HepG2 (cell line): Measurements from ENCODE around the gene FAM163B. TPM values are rescaled to one million over a fixed set of nuclear protein-coding genes. Genes with fewer than 3 reads are reported as not detected.

ENCODE experiments used
- ATAC-seq: fragments of 200-7000 bp; cut with Tn5 transposase; 3 replicates; pipeline ENCODE4 v1.9.1; 2020; ENCODE audit warnings: mild to moderate bottlenecking, moderate library complexity
- BruUV-seq: library from RNA; stranded (reverse); fragments of 400-500 nt; replicated peaks from 2 replicates; lab custom pipeline; 2021; lab: Mats Ljungman, UMichigan
- CTCF ChIA-PET: fragments of 300-600 bp; formaldehyde crosslinking; extraction: SDS; loops from one replicate; lab custom pipeline; 2021; ENCODE audit warnings: low total read pairs, inconsistent platforms, low intra/inter-chr PET ratio; lab: Yijun Ruan, JAX
- POLR2A ChIA-PET: fragments of 350-600 bp; sonication (Branson Sonifier 250); formaldehyde crosslinking; loops from one replicate; lab custom pipeline; 2020; ENCODE audit warnings: antibody characterized with exemption, inconsistent platforms; lab: Yijun Ruan, JAX
- DNase-seq: peaks from one replicate; pipeline ENCODE4 v3.0.0-alpha.2; 2015; ENCODE audit warnings: low spot score
- FAIRE-seq: peaks from 3 replicates; lab custom pipeline; 2011; peaks lifted over from hg19 to GRCh38; lab: Jason Lieb, UNC
- H2AFZ ChIP-seq: one replicate; pipeline ENCODE4 v1.6.1; 2011; ENCODE audit warnings: low read length, inconsistent platforms
- H3K27ac ChIP-seq: fragments of 300-600 bp; 3 replicates; pipeline ENCODE4 v1.8.0; 2011; ENCODE audit warnings: mixed run types, mild to moderate bottlenecking, mixed read lengths, low read length, inconsistent platforms; ENCODE audit not compliant: insufficient read depth; ENCODE audit errors: extremely low read length
- H3K27me3 ChIP-seq, 2 experiments: fragments of 200-600 bp in 1 of 2; 2 replicates in 1 of 2; 3 replicates in 1 of 2; pipeline versions ENCODE4 v1.6.0 to v1.8.0; 2011; ENCODE audit warnings: low read length in 2 of 2, mild to moderate bottlenecking in 2 of 2, moderate library complexity in 2 of 2, inconsistent platforms in 1 of 2; ENCODE audit not compliant: insufficient read depth in 2 of 2, control insufficient read depth in 1 of 2
- H3K36me3 ChIP-seq, 2 experiments: fragments of 200-600 bp in 1 of 2; replicated peaks in 1 of 2; 2 replicates in 1 of 2; 3 replicates in 1 of 2; pipeline versions ENCODE4 v1.5.1 to v1.8.0; 2011; ENCODE audit warnings: low read length in 2 of 2, inconsistent platforms in 1 of 2; ENCODE audit not compliant: insufficient read depth in 2 of 2, control insufficient read depth in 1 of 2
- H3K4me1 ChIP-seq: 2 replicates; pipeline ENCODE4 v1.5.1; 2012; ENCODE audit warnings: low read length, inconsistent platforms; ENCODE audit not compliant: insufficient read depth
- H3K4me2 ChIP-seq: 2 replicates; pipeline ENCODE4 v1.6.0; 2011; ENCODE audit warnings: low read depth, low read length, inconsistent platforms
- H3K4me3 ChIP-seq, 3 experiments: fragments of 200-600 bp in 1 of 3; sonication (generic), shearing (Covaris generic) in 1 of 3; replicated peaks in 1 of 3; 2 replicates each; pipeline ENCODE4 v1.5.1; 2011 to 2016; ENCODE audit warnings: low read length in 3 of 3, inconsistent platforms in 2 of 3, low read depth in 2 of 3, mild to moderate bottlenecking in 2 of 3, control low read depth in 1 of 3, mixed read lengths in 1 of 3; ENCODE audit not compliant: insufficient read depth in 1 of 3
- H3K79me2 ChIP-seq: one replicate; pipeline ENCODE4 v1.6.1; 2011; ENCODE audit warnings: low read length, inconsistent platforms; ENCODE audit not compliant: insufficient read depth
- H3K9ac ChIP-seq: 2 replicates; pipeline ENCODE4 v1.6.0; 2011; ENCODE audit warnings: mild to moderate bottlenecking, low read depth, low read length, inconsistent platforms; ENCODE audit not compliant: insufficient read depth
- H3K9me3 ChIP-seq: 2 replicates; pipeline ENCODE4 v1.5.1; 2012; ENCODE audit warnings: mild to moderate bottlenecking, low read length
- H4K20me1 ChIP-seq: 2 replicates; pipeline ENCODE4 v1.6.0; 2011; ENCODE audit warnings: inconsistent platforms, mild to moderate bottlenecking, low read length, moderate library complexity; ENCODE audit not compliant: insufficient read depth
- FOXK1 ChIP-seq: sonication (generic); formaldehyde crosslinking; IDR thresholded peaks from 2 replicates; pipeline ENCODE4 v1.4.0; 2020; ENCODE audit warnings: low read depth, missing genetic modification reagents, borderline replicate concordance
- HMGXB4 ChIP-seq, 2 experiments: sonication (generic) in 1 of 2; formaldehyde crosslinking in 1 of 2; IDR thresholded peaks; 2 replicates each; pipeline versions ENCODE4 v1.4.0 to v1.6.1; 2018 to 2020; ENCODE audit warnings: missing genetic modification reagents in 2 of 2, borderline replicate concordance in 1 of 2, low read depth in 1 of 2, mild to moderate bottlenecking in 1 of 2, missing biosample characterization in 1 of 2
- IRF2 ChIP-seq: IDR thresholded peaks from 2 replicates; pipeline ENCODE4 v1.6.1; 2018; ENCODE audit warnings: missing genetic modification reagents, missing compliant biosample characterization
- KDM1A ChIP-seq: IDR thresholded peaks from 2 replicates; pipeline ENCODE4 v1.6.1; 2016; ENCODE audit warnings: missing compliant biosample characterization
- PAWR ChIP-seq: sonication (generic); formaldehyde crosslinking; IDR thresholded peaks from 2 replicates; pipeline ENCODE4 v1.4.0; 2020; ENCODE audit warnings: missing genetic modification reagents, mild to moderate bottlenecking, borderline replicate concordance
- PTBP1 ChIP-seq: fragments of 200-400 bp; formaldehyde crosslinking; IDR thresholded peaks from 2 replicates; pipeline ENCODE4 v1.6.1; 2018; ENCODE audit warnings: low read length, low read depth; ENCODE audit not compliant: poor library complexity, severe bottlenecking
- RAD51 ChIP-seq: fragments of 450-650 bp; IDR thresholded peaks from 2 replicates; pipeline ENCODE4 v1.6.1; 2016; ENCODE audit warnings: borderline replicate concordance
- RORA ChIP-seq: sonication (generic); formaldehyde crosslinking; IDR thresholded peaks from 2 replicates; pipeline ENCODE4 v1.5.0; 2020; ENCODE audit warnings: mild to moderate bottlenecking, missing genetic modification reagents, moderate library complexity
- SIN3B ChIP-seq: fragments of 150-350 bp; IDR thresholded peaks from 2 replicates; pipeline ENCODE4 v1.6.1; 2014; ENCODE audit warnings: low read length
- SKIL ChIP-seq: sonication (generic); formaldehyde crosslinking; IDR thresholded peaks from 2 replicates; pipeline ENCODE4 v1.8.0; 2022; ENCODE audit warnings: missing genetic modification reagents, mild to moderate bottlenecking, moderate library complexity, borderline replicate concordance
- TRIM24 ChIP-seq: sonication (generic); formaldehyde crosslinking; IDR thresholded peaks from 2 replicates; pipeline ENCODE4 v1.8.0; 2022; ENCODE audit warnings: mild to moderate bottlenecking, missing genetic modification reagents
- ZBTB21 ChIP-seq: sonication (generic); formaldehyde crosslinking; IDR thresholded peaks from 2 replicates; pipeline ENCODE4 v1.4.0; 2020; ENCODE audit warnings: missing genetic modification reagents
- ZNF225 ChIP-seq: sonication (generic); formaldehyde crosslinking; IDR thresholded peaks from 2 replicates; pipeline ENCODE4 v1.4.0; 2020; ENCODE audit warnings: mild to moderate bottlenecking, missing genetic modification reagents
- ZNF234 ChIP-seq: sonication (generic); formaldehyde crosslinking; conservative IDR thresholded peaks from 2 replicates; pipeline ENCODE4 v1.5.1; 2020; ENCODE audit warnings: mild to moderate bottlenecking, missing genetic modification reagents
- ZNF350 ChIP-seq: sonication (generic); formaldehyde crosslinking; IDR thresholded peaks from 2 replicates; pipeline ENCODE4 v1.4.0; 2020; ENCODE audit warnings: mild to moderate bottlenecking, low read depth, missing genetic modification reagents, borderline replicate concordance
- ZNF574 ChIP-seq: sonication (generic); formaldehyde crosslinking; IDR thresholded peaks from 2 replicates; pipeline ENCODE4 v1.4.0; 2020; ENCODE audit warnings: missing genetic modification reagents
- ZNF761 ChIP-seq: sonication (generic); formaldehyde crosslinking; conservative IDR thresholded peaks from 2 replicates; pipeline ENCODE4 v1.4.0; 2020; ENCODE audit warnings: mild to moderate bottlenecking, missing genetic modification reagents
- WGBS: methylation state at CpG from one replicate; pipeline ENCODE4 v1.1.6; 2017; ENCODE audit warnings: low lambda C conversion rate; 5-methylcytosine and 5-hydroxymethylcytosine counted together
- in situ Hi-C: cut with HindIII; loops from 2 replicates; pipeline ENCODE4 v1.10.0; 2017; ENCODE audit warnings: low pct_unique_long_range_greater_than_20kb; ENCODE audit not compliant: extremely low pct_ligation_motif_present
- intact Hi-C: fragments of 100-400 bp; cut with micrococcal nuclease; formaldehyde crosslinking; loops from one replicate; pipeline ENCODE4 v1.10.0; 2022; ENCODE audit not compliant: unreplicated experiment
- polyA plus RNA-seq, 8 experiments: library from polyadenylated mRNA; depleted of rRNA in 3 of 8; stranded (reverse) in 7 of 8; unstranded in 1 of 8; fragments of >200 nt; fragmentation: Illumina TruSeq in 4 of 8; extraction: Trizol in 4 of 8; gene quantifications; 2 replicates each; pipeline versions ENCODE4 v1.2.1 to v1.2.3, GENCODE V29; 2011 to 2016; ENCODE audit warnings: low read depth in 4 of 8, missing spikeins in 1 of 8, mixed read lengths in 1 of 8; ENCODE audit not compliant: insufficient read depth in 1 of 8
- total RNA-seq, 5 experiments: library from RNA; depleted of rRNA; stranded (reverse); fragments of >200 nt; fragmentation: Illumina TruSeq; extraction: Trizol; gene quantifications; 2 replicates each; pipeline ENCODE4 v1.2.3, GENCODE V29; 2016; ENCODE audit warnings: low read depth in 1 of 5

Gene FAM163B
- total and polyA plus RNA-seq, 2 of the 13 experiments (the other 11 are each of a cell fraction or from before 2014, with no cell fraction given): not detected

- no peaks in the 10 kb centered on the region for H3K79me2 ChIP-seq
- 0 out of 2 replicates have a peak, but pooled peaks cover 2% of the 10 kb centered on the region for H4K20me1 ChIP-seq
- in situ Hi-C loops: loop anchor here (25.0 kb wide), 1 partner anchor 204 kb away; the partner anchor contains the start of gene SARDH
- peak overlapping the region in 1 of 3 experiments; percentile 72; a peak in 2 of 6 replicates for H3K4me3 ChIP-seq
- 28% methylated on average over 14 of the region's 20 CpGs for WGBS
- H3K4me2 ChIP-seq: peak overlapping the region; percentile 98
- H3K9me3 ChIP-seq: no peaks in the 10 kb centered on the region
- peaks cover 17 to 42% of the 10 kb centered on the region in 2 experiments; a peak in 4 of 5 replicates for H3K27me3 ChIP-seq
- no TSS peak for BruUV-seq
- no peak overlapping the region for H3K27ac ChIP-seq
- no peak overlapping the region for H3K9ac ChIP-seq
- POLR2A ChIA-PET: interaction anchor here (1.0 to 2.1 kb wide), 5 partner anchors 10 to 205 kb away, joined by 3 to 19 read pairs (median 4); partner anchors contain the start of genes CACFD1 and SARDH
- no peaks in the 10 kb centered on the region for H3K36me3 ChIP-seq
- DNase-seq: peak; percentile 75
- FAIRE-seq: peak; percentile 82
- H3K4me1 ChIP-seq: peaks cover 38% of the 10 kb centered on the region
- peak; percentile 69 for ATAC-seq
- no peak overlapping the region for H2AFZ ChIP-seq
- CTCF ChIA-PET: interaction anchor here (1.5 to 2.9 kb wide), 3 partner anchors 182 to 236 kb away, joined by 6 to 19 read pairs (median 6); no protein-coding TSS in a partner anchor
- intact Hi-C loops: no loop called here
- no peak for TF ChIP-seq ZNF234 (CRISPR knock-in tag)
- no peak for TF ChIP-seq TRIM24 (CRISPR knock-in tag)
- no peak for TF ChIP-seq SIN3B
- TF ChIP-seq FOXK1 (CRISPR knock-in tag): no peak
- peak; percentile 34 to 63; a peak in 2 of 4 replicates for TF ChIP-seq HMGXB4 (CRISPR knock-in tag; IDR thresholded peaks at IDR 0.05; ENCODE audit: borderline replicate concordance in 1 of 2, low read depth in 1 of 2)
- peak; percentile 62; the same call in 1 of the 2 replicates for TF ChIP-seq ZNF350 (CRISPR knock-in tag)
- TF ChIP-seq ZNF225 (CRISPR knock-in tag): no peak
- TF ChIP-seq IRF2 (CRISPR knock-in tag): no peak
- peak; percentile 54; the same call in 1 of the 2 replicates for TF ChIP-seq ZNF761 (CRISPR knock-in tag)
- no peak for TF ChIP-seq ZBTB21 (CRISPR knock-in tag)
- TF ChIP-seq RAD51: no peak
- 0 out of 2 replicates have a peak, but pooled peaks have one; percentile 13 for TF ChIP-seq SKIL (CRISPR knock-in tag)
- TF ChIP-seq ZNF574 (CRISPR knock-in tag): 0 out of 2 replicates have a peak, but pooled peaks have one; percentile 22
- no peak for TF ChIP-seq KDM1A (CRISPR knock-in tag)
- TF ChIP-seq PTBP1: peak; percentile 69
- TF ChIP-seq RORA (CRISPR knock-in tag): no peak
- TF ChIP-seq PAWR (CRISPR knock-in tag): no peak
These were observed 76.1 kb downstream of the FAM163B start for GRCh38 chr9:133532937-133533668.
